Glutamatergic neuron (in vitro differentiated cells): ENCODE data around the gene KRTAP10-8. TPM values are rescaled to one million over a fixed set of nuclear protein-coding genes. Genes with fewer than 3 reads are reported as not detected.
"Not testable (repeated sequence)": the region's sequence is repeated elsewhere in the genome, so short reads cannot be mapped to it uniquely, and the experiment has no call there.

Experiments used
- DNase-seq: peaks from one replicate; pipeline ENCODE4 v3.0.0; 2022
- H3K27ac Mint-ChIP-seq: one replicate; pipeline ENCODE4 v1.8.0; 2020; ENCODE audit warnings: mild to moderate bottlenecking, mixed read lengths, inconsistent platforms; ENCODE audit not compliant: unreplicated experiment
- H3K27me3 Mint-ChIP-seq: one replicate; pipeline ENCODE4 v1.8.0; 2020; ENCODE audit warnings: mild to moderate bottlenecking, moderate library complexity, mixed read lengths, inconsistent platforms; ENCODE audit not compliant: unreplicated experiment
- H3K36me3 Mint-ChIP-seq: one replicate; pipeline ENCODE4 v1.8.0; 2020; ENCODE audit warnings: mild to moderate bottlenecking, mixed read lengths, inconsistent platforms; ENCODE audit not compliant: unreplicated experiment
- H3K4me1 Mint-ChIP-seq: one replicate; pipeline ENCODE4 v1.8.0; 2020; ENCODE audit warnings: mild to moderate bottlenecking, low read depth, mixed read lengths, inconsistent platforms; ENCODE audit not compliant: unreplicated experiment
- H3K4me3 Mint-ChIP-seq: one replicate; pipeline ENCODE4 v1.8.0; 2020; ENCODE audit warnings: mild to moderate bottlenecking, mixed read lengths, inconsistent platforms; ENCODE audit not compliant: unreplicated experiment
- H3K9me3 Mint-ChIP-seq: one replicate; pipeline ENCODE4 v1.8.0; 2020; ENCODE audit warnings: mild to moderate bottlenecking, moderate library complexity, mixed read lengths, inconsistent platforms; ENCODE audit not compliant: unreplicated experiment
- total RNA-seq: library from RNA; stranded (reverse); fragmentation: NEBNext Ultra II Directional; extraction: Animal tissue kit (Norgen Biotek cat#: 25700); gene quantifications from one replicate; pipeline ENCODE4 v1.2.1, GENCODE V29; 2021; ENCODE audit not compliant: unreplicated experiment
- TF ChIP-seq, protein P1 (sequence below): fragments of 200-600 bp; sonication (generic); IDR thresholded peaks from one replicate; pipeline ENCODE4 v1.5.0; 2021; ENCODE audit not compliant: partially characterized antibody, unreplicated experiment

The KRTAP10-8 gene
- total RNA-seq, 1 donor from 2014 or later, result not detected

DNA sequence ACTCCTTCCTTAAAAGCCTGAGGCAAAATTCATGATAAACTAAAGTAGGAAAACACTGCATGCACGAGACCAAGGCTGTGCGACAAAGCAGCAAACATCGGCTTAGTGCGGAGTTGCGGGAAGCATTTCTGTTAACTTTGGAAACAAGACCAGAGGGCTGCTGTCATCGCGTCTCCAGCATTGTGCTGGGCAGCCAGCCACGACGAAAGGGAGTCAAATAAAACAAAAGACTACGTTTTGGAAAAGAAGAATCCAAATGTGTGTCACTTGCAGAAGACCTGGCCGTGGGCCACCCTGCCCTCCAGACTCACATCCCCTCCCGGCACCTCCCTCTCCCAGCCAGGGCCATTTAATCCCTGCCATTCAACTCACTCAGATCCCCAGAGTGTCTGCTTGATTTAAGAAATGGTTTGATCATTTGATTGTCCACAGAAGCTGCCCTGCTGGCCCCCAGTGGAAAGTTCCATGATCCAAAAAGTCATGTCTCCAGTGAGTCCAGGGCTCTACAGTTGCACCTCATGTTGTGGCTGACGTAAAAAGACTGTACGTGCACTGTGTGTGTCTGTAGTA, 31.9 kb downstream of the KRTAP10-8 start:
- peaks cover 21% of the 10 kb centered on the region for H3K9me3 Mint-ChIP-seq
- peaks cover 5% of the 10 kb centered on the region for H3K27me3 Mint-ChIP-seq
- TF ChIP-seq, protein P1, sequence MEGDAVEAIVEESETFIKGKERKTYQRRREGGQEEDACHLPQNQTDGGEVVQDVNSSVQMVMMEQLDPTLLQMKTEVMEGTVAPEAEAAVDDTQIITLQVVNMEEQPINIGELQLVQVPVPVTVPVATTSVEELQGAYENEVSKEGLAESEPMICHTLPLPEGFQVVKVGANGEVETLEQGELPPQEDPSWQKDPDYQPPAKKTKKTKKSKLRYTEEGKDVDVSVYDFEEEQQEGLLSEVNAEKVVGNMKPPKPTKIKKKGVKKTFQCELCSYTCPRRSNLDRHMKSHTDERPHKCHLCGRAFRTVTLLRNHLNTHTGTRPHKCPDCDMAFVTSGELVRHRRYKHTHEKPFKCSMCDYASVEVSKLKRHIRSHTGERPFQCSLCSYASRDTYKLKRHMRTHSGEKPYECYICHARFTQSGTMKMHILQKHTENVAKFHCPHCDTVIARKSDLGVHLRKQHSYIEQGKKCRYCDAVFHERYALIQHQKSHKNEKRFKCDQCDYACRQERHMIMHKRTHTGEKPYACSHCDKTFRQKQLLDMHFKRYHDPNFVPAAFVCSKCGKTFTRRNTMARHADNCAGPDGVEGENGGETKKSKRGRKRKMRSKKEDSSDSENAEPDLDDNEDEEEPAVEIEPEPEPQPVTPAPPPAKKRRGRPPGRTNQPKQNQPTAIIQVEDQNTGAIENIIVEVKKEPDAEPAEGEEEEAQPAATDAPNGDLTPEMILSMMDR, result no peak
- H3K27ac Mint-ChIP-seq, result no peak overlapping the region
- peaks cover 29% of the 10 kb centered on the region for H3K36me3 Mint-ChIP-seq
- H3K4me3 Mint-ChIP-seq, result no peak overlapping the region
- DNase-seq, result no peak
- H3K4me1 Mint-ChIP-seq, result peaks cover 6% of the 10 kb centered on the region

DNA sequence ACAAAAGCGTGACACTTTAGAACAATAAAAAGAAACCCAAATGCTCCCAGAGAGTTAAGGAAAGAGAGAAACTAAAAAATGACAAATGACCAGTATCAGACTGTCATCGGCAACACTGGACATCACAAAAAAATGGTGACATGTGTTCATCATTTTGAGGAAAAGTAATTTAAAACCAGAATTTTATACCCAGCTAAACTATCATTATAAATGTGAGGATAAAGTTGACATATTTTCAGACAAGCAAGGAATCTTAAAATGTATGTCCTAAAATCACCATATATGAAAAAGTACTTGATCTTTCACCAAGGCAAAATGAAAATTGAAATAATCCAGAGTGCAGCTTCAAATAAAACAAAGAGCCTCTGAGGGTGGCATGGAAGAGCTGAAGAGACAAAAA, 33.0 kb downstream of the KRTAP10-8 start:
- Mint-ChIP-seq H3K4me1 (peaks cover 6% of the 10 kb centered on the region), H3K9me3 (peaks cover 21% of the 10 kb centered on the region)

DNA sequence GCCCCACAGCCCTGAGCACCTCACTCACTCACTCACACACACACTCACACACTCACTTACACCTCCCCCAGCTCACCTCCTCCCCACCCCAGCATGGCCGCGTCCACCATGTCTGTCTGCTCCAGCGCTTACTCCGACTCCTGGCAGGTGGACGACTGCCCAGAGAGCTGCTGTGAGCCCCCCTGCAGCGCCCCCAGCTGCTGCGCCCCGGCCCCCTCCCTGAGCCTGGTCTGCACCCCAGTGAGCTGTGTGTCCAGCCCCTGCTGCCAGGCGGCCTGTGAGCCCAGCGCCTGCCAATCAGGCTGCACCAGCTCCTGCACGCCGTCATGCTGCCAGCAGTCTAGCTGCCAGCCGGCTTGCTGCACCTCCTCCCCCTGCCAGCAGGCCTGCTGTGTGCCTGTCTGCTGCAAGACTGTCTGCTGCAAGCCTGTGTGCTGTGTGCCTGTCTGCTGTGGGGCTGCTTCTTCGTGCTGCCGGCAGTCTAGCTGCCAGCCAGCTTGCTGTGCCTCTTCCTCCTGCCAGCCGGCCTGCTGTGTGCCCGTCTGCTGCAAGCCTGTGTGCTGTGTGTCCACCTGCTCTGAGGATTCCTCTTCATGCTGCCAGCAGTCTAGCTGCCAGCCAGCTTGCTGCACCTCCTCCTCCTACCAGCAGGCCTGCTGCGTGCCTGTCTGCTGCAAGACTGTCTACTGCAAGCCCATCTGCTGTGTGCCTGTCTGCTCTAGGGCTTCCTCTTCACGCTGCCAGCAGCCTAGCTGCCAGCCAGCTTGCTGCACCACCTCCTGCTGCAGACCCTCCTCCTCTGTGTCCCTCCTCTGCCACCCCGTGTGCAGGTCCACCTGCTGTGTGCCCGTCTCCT, 34.7 kb downstream of the KRTAP10-8 start, which contains the start of gene KRTAP10-11:
Gene KRTAP10-11, plus strand, starts transcription at position 49 of the 856 bp plus-strand sequence. Its CDS starts 45 bp downstream, at position 94.
- peak; percentile 49 for DNase-seq
- H3K4me1 Mint-ChIP-seq, H3K27me3 Mint-ChIP-seq: not testable (repeated sequence)
- H3K9me3 Mint-ChIP-seq, result peaks cover 22% of the 10 kb centered on the region
- H3K36me3 Mint-ChIP-seq, result peaks cover 16% of the 10 kb centered on the region
- peak within 1 kb of the TSS; percentile 15 for H3K4me3 Mint-ChIP-seq
- peak within 1 kb of the TSS; percentile 64 for H3K27ac Mint-ChIP-seq
- TF ChIP-seq, protein P1, result peak; percentile 31

More for the DNA sequence above, 33.0 kb downstream of the KRTAP10-8 start:
- no peak for DNase-seq
- H3K4me3 Mint-ChIP-seq, result no peak overlapping the region
- no peak overlapping the region for H3K27ac Mint-ChIP-seq
- H3K27me3 Mint-ChIP-seq, result peaks cover 7% of the 10 kb centered on the region
- TF ChIP-seq, protein P1, result no peak
- H3K36me3 Mint-ChIP-seq, result peaks cover 27% of the 10 kb centered on the region

DNA sequence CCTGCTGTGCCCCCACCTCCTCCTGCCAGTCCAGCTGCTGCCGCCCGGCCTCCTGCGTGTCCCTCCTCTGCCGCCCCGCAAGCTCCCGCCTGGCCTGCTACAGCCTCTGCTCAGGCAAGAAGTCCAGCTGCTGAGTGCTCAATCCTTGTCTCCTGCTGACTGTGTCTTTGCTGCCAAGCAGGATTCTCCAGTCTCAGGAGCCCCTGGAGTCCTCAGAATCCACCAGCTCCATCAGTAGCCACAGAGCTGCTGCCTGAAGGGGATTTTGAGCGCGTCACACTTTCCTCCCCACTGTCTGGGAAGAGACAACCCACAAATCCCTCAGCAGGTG, 35.3 kb downstream of the KRTAP10-8 start:
- peaks cover 22% of the 10 kb centered on the region for H3K9me3 Mint-ChIP-seq
- H3K36me3 Mint-ChIP-seq, result peaks cover 16% of the 10 kb centered on the region
- peak; percentile 42 for DNase-seq
- H3K4me3 Mint-ChIP-seq, result peak overlapping the region; percentile 15
- TF ChIP-seq, protein P1, result no peak
- H3K4me1 Mint-ChIP-seq, result peaks cover 6% of the 10 kb centered on the region
- H3K27ac Mint-ChIP-seq, result peak overlapping the region; percentile 64
- H3K27me3 Mint-ChIP-seq, result peaks cover 9% of the 10 kb centered on the region
